HepG2 (cell line): ENCODE measurements around the gene CCDC197. TPM values are rescaled to one million over a fixed set of nuclear protein-coding genes. Genes with fewer than 3 reads are reported as not detected.

Experiments
- ATAC-seq: fragments of 200-7000 bp; cut with Tn5 transposase; 3 replicates; pipeline ENCODE4 v1.9.1; 2020; ENCODE audit warnings: mild to moderate bottlenecking, moderate library complexity
- BruUV-seq: library from RNA; stranded (reverse); fragments of 400-500 nt; replicated peaks from 2 replicates; lab custom pipeline; 2021; lab: Mats Ljungman, UMichigan
- CTCF ChIA-PET: fragments of 300-600 bp; formaldehyde crosslinking; extraction: SDS; loops from one replicate; lab custom pipeline; 2021; ENCODE audit warnings: low total read pairs, inconsistent platforms, low intra/inter-chr PET ratio; lab: Yijun Ruan, JAX
- POLR2A ChIA-PET: fragments of 350-600 bp; sonication (Branson Sonifier 250); formaldehyde crosslinking; loops from one replicate; lab custom pipeline; 2020; ENCODE audit warnings: antibody characterized with exemption, inconsistent platforms; lab: Yijun Ruan, JAX
- DNase-seq: peaks from one replicate; pipeline ENCODE4 v3.0.0-alpha.2; 2015; ENCODE audit warnings: low spot score
- FAIRE-seq: peaks from 3 replicates; lab custom pipeline; 2011; peaks lifted over from hg19 to GRCh38; lab: Jason Lieb, UNC
- H2AFZ ChIP-seq: one replicate; pipeline ENCODE4 v1.6.1; 2011; ENCODE audit warnings: low read length, inconsistent platforms
- H3K27ac ChIP-seq: fragments of 300-600 bp; 3 replicates; pipeline ENCODE4 v1.8.0; 2011; ENCODE audit warnings: mixed run types, mild to moderate bottlenecking, mixed read lengths, low read length, inconsistent platforms; ENCODE audit not compliant: insufficient read depth; ENCODE audit errors: extremely low read length
- H3K27me3 ChIP-seq, 2 experiments: fragments of 200-600 bp in 1 of 2; 2 replicates in 1 of 2; 3 replicates in 1 of 2; pipeline versions ENCODE4 v1.6.0 to v1.8.0; 2011; ENCODE audit warnings: low read length in 2 of 2, mild to moderate bottlenecking in 2 of 2, moderate library complexity in 2 of 2, inconsistent platforms in 1 of 2; ENCODE audit not compliant: insufficient read depth in 2 of 2, control insufficient read depth in 1 of 2
- H3K36me3 ChIP-seq, 2 experiments: fragments of 200-600 bp in 1 of 2; replicated peaks in 1 of 2; 2 replicates in 1 of 2; 3 replicates in 1 of 2; pipeline versions ENCODE4 v1.5.1 to v1.8.0; 2011; ENCODE audit warnings: low read length in 2 of 2, inconsistent platforms in 1 of 2; ENCODE audit not compliant: insufficient read depth in 2 of 2, control insufficient read depth in 1 of 2
- H3K4me1 ChIP-seq: 2 replicates; pipeline ENCODE4 v1.5.1; 2012; ENCODE audit warnings: low read length, inconsistent platforms; ENCODE audit not compliant: insufficient read depth
- H3K4me2 ChIP-seq: 2 replicates; pipeline ENCODE4 v1.6.0; 2011; ENCODE audit warnings: low read depth, low read length, inconsistent platforms
- H3K4me3 ChIP-seq, 3 experiments: fragments of 200-600 bp in 1 of 3; sonication (generic), shearing (Covaris generic) in 1 of 3; replicated peaks in 1 of 3; 2 replicates each; pipeline ENCODE4 v1.5.1; 2011 to 2016; ENCODE audit warnings: low read length in 3 of 3, inconsistent platforms in 2 of 3, low read depth in 2 of 3, mild to moderate bottlenecking in 2 of 3, control low read depth in 1 of 3, mixed read lengths in 1 of 3; ENCODE audit not compliant: insufficient read depth in 1 of 3
- H3K79me2 ChIP-seq: one replicate; pipeline ENCODE4 v1.6.1; 2011; ENCODE audit warnings: low read length, inconsistent platforms; ENCODE audit not compliant: insufficient read depth
- H3K9ac ChIP-seq: 2 replicates; pipeline ENCODE4 v1.6.0; 2011; ENCODE audit warnings: mild to moderate bottlenecking, low read depth, low read length, inconsistent platforms; ENCODE audit not compliant: insufficient read depth
- H3K9me3 ChIP-seq: 2 replicates; pipeline ENCODE4 v1.5.1; 2012; ENCODE audit warnings: mild to moderate bottlenecking, low read length
- H4K20me1 ChIP-seq: 2 replicates; pipeline ENCODE4 v1.6.0; 2011; ENCODE audit warnings: inconsistent platforms, mild to moderate bottlenecking, low read length, moderate library complexity; ENCODE audit not compliant: insufficient read depth
- BRF2 ChIP-seq: sonication (generic); formaldehyde crosslinking; IDR thresholded peaks from 2 replicates; pipeline ENCODE4 v1.8.1; 2022; ENCODE audit warnings: mild to moderate bottlenecking, missing genetic modification reagents
- CBX2 ChIP-seq, 2 experiments: fragments of 200-600 bp in 1 of 2; sonication (generic); formaldehyde crosslinking in 1 of 2; IDR thresholded peaks; 2 replicates each; pipeline versions ENCODE4 v1.7.0 to v1.8.1; 2018 to 2022; ENCODE audit warnings: low read depth in 2 of 2, low read length in 1 of 2, mild to moderate bottlenecking in 1 of 2, missing genetic modification reagents in 1 of 2
- ETV6 ChIP-seq: sonication (generic); formaldehyde crosslinking; conservative IDR thresholded peaks from 2 replicates; pipeline ENCODE4 v1.4.0; 2020; ENCODE audit warnings: missing genetic modification reagents
- HNRNPK ChIP-seq: fragments of 200-400 bp; formaldehyde crosslinking; IDR thresholded peaks from 2 replicates; pipeline ENCODE4 v1.6.1; 2018; ENCODE audit warnings: low read length, low read depth, moderate library complexity, mild to moderate bottlenecking; ENCODE audit not compliant: poor library complexity, severe bottlenecking
- WGBS: methylation state at CpG from one replicate; pipeline ENCODE4 v1.1.6; 2017; ENCODE audit warnings: low lambda C conversion rate; 5-methylcytosine and 5-hydroxymethylcytosine counted together
- in situ Hi-C: cut with HindIII; loops from 2 replicates; pipeline ENCODE4 v1.10.0; 2017; ENCODE audit warnings: low pct_unique_long_range_greater_than_20kb; ENCODE audit not compliant: extremely low pct_ligation_motif_present
- intact Hi-C: fragments of 100-400 bp; cut with micrococcal nuclease; formaldehyde crosslinking; loops from one replicate; pipeline ENCODE4 v1.10.0; 2022; ENCODE audit not compliant: unreplicated experiment
- polyA plus RNA-seq, 8 experiments: library from polyadenylated mRNA; depleted of rRNA in 3 of 8; stranded (reverse) in 7 of 8; unstranded in 1 of 8; fragments of >200 nt; fragmentation: Illumina TruSeq in 4 of 8; extraction: Trizol in 4 of 8; gene quantifications; 2 replicates each; pipeline versions ENCODE4 v1.2.1 to v1.2.3, GENCODE V29; 2011 to 2016; ENCODE audit warnings: low read depth in 4 of 8, missing spikeins in 1 of 8, mixed read lengths in 1 of 8; ENCODE audit not compliant: insufficient read depth in 1 of 8
- total RNA-seq, 5 experiments: library from RNA; depleted of rRNA; stranded (reverse); fragments of >200 nt; fragmentation: Illumina TruSeq; extraction: Trizol; gene quantifications; 2 replicates each; pipeline ENCODE4 v1.2.3, GENCODE V29; 2016; ENCODE audit warnings: low read depth in 1 of 5
- TF ChIP-seq, protein P1 (sequence below): sonication (generic); formaldehyde crosslinking; IDR thresholded peaks from 2 replicates; pipeline ENCODE4 v1.4.0; 2020; ENCODE audit warnings: missing genetic modification reagents, low read depth, mild to moderate bottlenecking, borderline replicate concordance

Gene CCDC197
- total and polyA plus RNA-seq, 2 of the 13 experiments (the other 11 are each of a cell fraction or from before 2014, with no cell fraction given) = 0.11 to 0.13 TPM

- no peaks in the 10 kb centered on the region; a peak in 1 of 5 replicates for H3K36me3 ChIP-seq
- no peak overlapping the region for H3K4me3 ChIP-seq
- H3K4me2 ChIP-seq = peak overlapping the region; percentile 57; the same call in 1 of the 2 replicates
- no peak for DNase-seq
- FAIRE-seq = no peak
- BruUV-seq = no TSS peak
- H3K79me2 ChIP-seq = no peaks in the 10 kb centered on the region
- H3K27me3 ChIP-seq = peaks cover 11 to 51% of the 10 kb centered on the region in 2 experiments
- POLR2A ChIA-PET = interaction anchor here (1.1 to 2.2 kb wide), 3 partner anchors 11 to 32 kb away, joined by 3 to 17 read pairs (median 5); no protein-coding TSS in a partner anchor
- 82% methylated on average over 3 of the region's 3 CpGs for WGBS
- intact Hi-C loops = no loop called here
- TF ChIP-seq, protein P1, sequence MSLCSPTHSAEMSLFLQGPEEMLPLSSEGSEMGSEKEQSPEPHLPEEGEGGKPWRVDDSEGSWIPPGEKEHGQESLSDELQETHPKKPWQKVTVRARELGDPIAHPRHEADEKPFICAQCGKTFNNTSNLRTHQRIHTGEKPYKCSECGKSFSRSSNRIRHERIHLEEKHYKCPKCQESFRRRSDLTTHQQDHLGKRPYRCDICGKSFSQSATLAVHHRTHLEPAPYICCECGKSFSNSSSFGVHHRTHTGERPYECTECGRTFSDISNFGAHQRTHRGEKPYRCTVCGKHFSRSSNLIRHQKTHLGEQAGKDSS = no peak
- TF ChIP-seq ETV6 (CRISPR knock-in tag) (no peak), CBX2 (IDR thresholded peaks at IDR 0.05; ENCODE audit: low read depth, low read length) (no peak), CBX2 (CRISPR knock-in tag; IDR thresholded peaks at IDR 0.05; ENCODE audit: low read depth) (no peak), HNRNPK (no peak), BRF2 (no peak)
- TF ChIP-seq, all 625 proteins: peak for 0
- CTCF ChIA-PET = interaction anchor here (1.0 to 3.8 kb wide), 4 partner anchors 18 to 65 kb away, joined by 3 to 51 read pairs (median 19); no protein-coding TSS in a partner anchor
- in situ Hi-C loops = loop anchor here (5.0 kb wide), 1 partner anchor 34 kb away; no protein-coding TSS in a partner anchor
- H2AFZ ChIP-seq = no peak overlapping the region
- H3K27ac ChIP-seq = no peak overlapping the region
- H3K9me3 ChIP-seq = no peaks in the 10 kb centered on the region
- no peak for ATAC-seq
- peaks cover 44% of the 10 kb centered on the region for H3K4me1 ChIP-seq
- H3K9ac ChIP-seq = no peak overlapping the region
- no peaks in the 10 kb centered on the region for H4K20me1 ChIP-seq
Measured at GRCh38 chr14:93971635-93972027, 25.5 kb upstream of the CCDC197 start.
